Stomach smooth muscle (tissue), 2 donors: ENCODE data around the gene ZNF705A.
A peak's percentile ranks its signal among the peaks of the same experiment; 100 is the strongest.
"Not testable (repeated sequence)": the region's sequence is repeated elsewhere in the genome, so short reads cannot be mapped to it uniquely, and the experiment has no call there.

Source experiments
- H3K27ac ChIP-seq: one replicate; pipeline ENCODE4 v1.7.0; 2013; ENCODE audit warnings: mild to moderate bottlenecking, low read length, inconsistent platforms
- H3K27me3 ChIP-seq, 2 donors: one replicate each; pipeline ENCODE4 v1.7.0; 2013; ENCODE audit warnings: low read length in 2 of 2; ENCODE audit not compliant: insufficient read depth in 2 of 2, control insufficient read depth in 1 of 2
- H3K36me3 ChIP-seq, 2 donors: one replicate each; pipeline ENCODE4 v1.7.0; 2013; ENCODE audit warnings: low read length in 2 of 2; ENCODE audit not compliant: control insufficient read depth in 2 of 2, insufficient read depth in 2 of 2
- H3K4me1 ChIP-seq: one replicate; pipeline ENCODE4 v1.7.0; 2013; ENCODE audit warnings: low read length; ENCODE audit not compliant: control insufficient read depth, insufficient read depth
- H3K4me3 ChIP-seq, 2 donors: one replicate each; pipeline ENCODE4 v1.7.0; 2013; ENCODE audit warnings: low read length in 2 of 2
- H3K9ac ChIP-seq, 2 donors: one replicate each; pipeline ENCODE4 v1.7.0; 2013; ENCODE audit warnings: low read length in 2 of 2, mild to moderate bottlenecking in 1 of 2
- H3K9me3 ChIP-seq, 2 donors: one replicate each; pipeline ENCODE4 v1.7.0; 2013; ENCODE audit warnings: low read length in 2 of 2; ENCODE audit not compliant: control insufficient read depth in 2 of 2
- donor health status: healthy.
- donor health status: Pancreatic carcinoma.

ZNF705A gene

GRCh38 chr12:8145754-8146441 lies 10.9 kb upstream of the ZNF705A start:
- Histone ChIP-seq H3K4me1 (peaks cover 5% of the 10 kb centered on the region), H3K4me3 (peak overlapping the region in 1 of 2 donors; percentile 61), H3K27ac (no peak overlapping the region), H3K36me3 (no peaks in the 10 kb centered on the region), H3K9ac (no peak overlapping the region), H3K27me3 (peaks cover 0 to 2% of the 10 kb centered on the region in 2 donors), H3K9me3 (no peaks in the 10 kb centered on the region)

- peaks cover 0 to 2% of the 10 kb centered on the region in 2 donors for H3K27me3 ChIP-seq
- H3K9ac ChIP-seq: no peak overlapping the region
- H3K9me3 ChIP-seq: no peaks in the 10 kb centered on the region
- H3K36me3 ChIP-seq: no peaks in the 10 kb centered on the region
- H3K4me1 ChIP-seq: peaks cover 5% of the 10 kb centered on the region
- no peak overlapping the region for H3K27ac ChIP-seq
- peak overlapping the region in 1 of 2 donors; percentile 61 for H3K4me3 ChIP-seq
Measured at GRCh38 chr12:8146442-8146771, 10.4 kb upstream of the ZNF705A start.

GRCh38 chr12:8154526-8154925 lies 2.3 kb upstream of the ZNF705A start:
- Histone ChIP-seq H3K9ac (no peak overlapping the region), H3K27me3 (peaks cover 0 to 2% of the 10 kb centered on the region in 2 donors), H3K36me3 (no peaks in the 10 kb centered on the region), H3K9me3 (no peaks in the 10 kb centered on the region), H3K4me3 (no peak overlapping the region), H3K27ac (no peak overlapping the region), H3K4me1 (no peaks in the 10 kb centered on the region)

- H3K36me3 ChIP-seq: no peaks in the 10 kb centered on the region
- no peak overlapping the region for H3K9ac ChIP-seq
- no peak overlapping the region for H3K4me3 ChIP-seq
- H3K9me3 ChIP-seq: no peaks in the 10 kb centered on the region
- peaks cover 0 to 2% of the 10 kb centered on the region in 2 donors for H3K27me3 ChIP-seq
- no peak overlapping the region for H3K27ac ChIP-seq
- H3K4me1 ChIP-seq: no peaks in the 10 kb centered on the region
Measured at GRCh38 chr12:8156416-8156815, 399 bp upstream of the ZNF705A start.

- no peak overlapping the region for H3K27ac ChIP-seq
- no peaks in the 10 kb centered on the region for H3K36me3 ChIP-seq
- H3K9ac ChIP-seq: no peak overlapping the region
- peaks cover 0 to 2% of the 10 kb centered on the region in 2 donors for H3K27me3 ChIP-seq
- H3K4me3 ChIP-seq: no peak overlapping the region
- H3K4me1 ChIP-seq: no peaks in the 10 kb centered on the region
- no peaks in the 10 kb centered on the region for H3K9me3 ChIP-seq
Measured at GRCh38 chr12:8157484-8158198, 826 bp downstream of the ZNF705A start.

GRCh38 chr12:8172911-8173310 lies 16.1 kb downstream of the ZNF705A start:
- not testable (repeated sequence) for H3K9me3 ChIP-seq, H3K9ac ChIP-seq, H3K4me1 ChIP-seq, H3K36me3 ChIP-seq, H3K27me3 ChIP-seq, H3K4me3 ChIP-seq, H3K27ac ChIP-seq

- Histone ChIP-seq H3K4me3 (peak overlapping the region in 1 of 2 donors; percentile 69), H3K9ac (peak overlapping the region; percentile 53 to 58), H3K27ac (peak overlapping the region; percentile 41)
- not testable (repeated sequence) for H3K9me3 ChIP-seq, H3K36me3 ChIP-seq, H3K27me3 ChIP-seq, H3K4me1 ChIP-seq
Measured at GRCh38 chr12:8179989-8180585, 23.3 kb downstream of the ZNF705A start.

- not testable (repeated sequence) for H3K4me1 ChIP-seq, H3K27ac ChIP-seq, H3K9ac ChIP-seq, H3K36me3 ChIP-seq, H3K27me3 ChIP-seq, H3K9me3 ChIP-seq
- peak overlapping the region in 1 of 2 donors; percentile 69 for H3K4me3 ChIP-seq
Measured at GRCh38 chr12:8181271-8181670, 24.5 kb downstream of the ZNF705A start.

GRCh38 chr12:8182923-8183322 lies 26.1 kb downstream of the ZNF705A start:
- not testable (repeated sequence) for H3K9me3 ChIP-seq, H3K9ac ChIP-seq, H3K27me3 ChIP-seq, H3K36me3 ChIP-seq, H3K4me3 ChIP-seq, H3K27ac ChIP-seq, H3K4me1 ChIP-seq

- not testable (repeated sequence) for H3K9ac ChIP-seq, H3K36me3 ChIP-seq, H3K9me3 ChIP-seq
Measured at GRCh38 chr12:8183346-8183745, 26.5 kb downstream of the ZNF705A start.

GRCh38 chr12:8184206-8184605 lies 27.4 kb downstream of the ZNF705A start:
- not testable (repeated sequence) for H3K36me3 ChIP-seq, H3K9ac ChIP-seq, H3K4me1 ChIP-seq, H3K27me3 ChIP-seq, H3K9me3 ChIP-seq, H3K27ac ChIP-seq, H3K4me3 ChIP-seq

More at GRCh38 chr12:8183346-8183745, 26.5 kb downstream of the ZNF705A start:
- H3K4me3 ChIP-seq, H3K4me1 ChIP-seq, H3K27ac ChIP-seq, H3K27me3 ChIP-seq: not testable (repeated sequence)
